ENCODE results near the gene ERFE.

GRCh38 chr2:238135601-238136150, 23.1 kb upstream of the ERFE start:
- no peak for TF ChIP-seq CTCF (IDR thresholded peaks at IDR 0.05)
- TF ChIP-seq POLR2A (IDR thresholded peaks at IDR 0.05; ENCODE audit: low read depth), result no peak
- no peak for TF ChIP-seq EP300 (IDR thresholded peaks at IDR 0.05)

Measured in esophagus muscularis mucosa (tissue), 4 donors.